Measurements from ENCODE around the gene REPIN1. TPM values are rescaled to one million over a fixed set of nuclear protein-coding genes. Genes with fewer than 3 reads are reported as not detected.

REPIN1 gene
- total RNA-seq, 1 experiment from 2014 or later = 106 TPM

GRCh38 chr7:150382123-150382843 lies 13.7 kb downstream of the REPIN1 start:
- ATAC-seq = no peak
- CTCF ChIA-PET = no interaction called here

More at GRCh38 chr7:150382123-150382843, 13.7 kb downstream of the REPIN1 start:
- BruUV-seq (replicated peaks) = no TSS peak
- Histone ChIP-seq H3K9me3 (ENCODE audit: control insufficient read depth in 1 of 2, insufficient read depth in 1 of 2, low read depth in 1 of 2, low read length in 2 of 2) (no peaks in the 10 kb centered on the region), H3K4me3 (replicated peaks in 1 of 2; ENCODE audit: low read depth in 1 of 2, low read length in 2 of 2) (no peak overlapping the region), H3K79me2 (ENCODE audit: insufficient read depth, low read length) (no peaks in the 10 kb centered on the region; the same call in 1 of the 2 replicates), H3K36me3 (ENCODE audit: control insufficient read depth in 1 of 2, insufficient read depth in 2 of 2, low read length in 2 of 2) (no peaks in the 10 kb centered on the region), H3K4me1 (ENCODE audit: control insufficient read depth in 1 of 2, insufficient read depth in 2 of 2, low read length in 2 of 2) (peaks cover 15 to 24% of the 10 kb centered on the region in 2 experiments), H3K27me3 (ENCODE audit: insufficient read depth, low read length) (no peaks in the 10 kb centered on the region), H4K20me1 (ENCODE audit: insufficient read depth) (no peaks in the 10 kb centered on the region), H3K9ac (ENCODE audit: low read length) (no peak overlapping the region), H3K9me2 (ENCODE audit: insufficient read depth) (no peaks in the 10 kb centered on the region), H3K27ac (ENCODE audit: low read depth, low read length) (no peak overlapping the region), H3K4me2 (ENCODE audit: low read length) (no peak overlapping the region), H2AFZ (ENCODE audit: low read depth, low read length, poor library complexity, severe bottlenecking) (no peak overlapping the region)
- POLR2A ChIA-PET = interaction anchor here (0.6 kb wide), 1 partner anchor 18 kb away, joined by 3 read pairs; no protein-coding TSS in a partner anchor
- intact Hi-C loops (cut with micrococcal nuclease) = no loop called here
- no peak for DNase-seq (ENCODE audit: low read depth, low spot score)
- RAD21 ChIA-PET (ENCODE audit: low non-redundant PET in 1 of 2, low total read pairs in 2 of 2, uncharacterized antibody in 2 of 2, unreplicated experiment in 2 of 2) = no interaction called here
- no peak for TF ChIP-seq REST (IDR thresholded peaks at IDR 0.05; ENCODE audit: low read depth)
- no peak for TF ChIP-seq YY1 (IDR thresholded peaks at IDR 0.05; ENCODE audit: extremely low read depth, insufficient replicate concordance, low read depth, low read length)
- TF ChIP-seq POLR2A (IDR thresholded peaks at IDR 0.05; ENCODE audit: borderline replicate concordance, extremely low read depth, insufficient read depth, insufficient read length) = no peak
- TF ChIP-seq CTCF (IDR thresholded peaks at IDR 0.05 in 2 of 3, conservative IDR thresholded peaks at IDR 0.05 in 1 of 3; ENCODE audit: borderline replicate concordance in 1 of 3, insufficient read depth in 1 of 3, low read depth in 2 of 3, low read length in 2 of 3) = no peak
- no peak for TF ChIP-seq EZH2 (IDR thresholded peaks at IDR 0.05)
- TF ChIP-seq SP1 (IDR thresholded peaks at IDR 0.05; ENCODE audit: low read depth) = no peak
- no peak for TF ChIP-seq CEBPB (IDR thresholded peaks at IDR 0.05; ENCODE audit: low read depth)
- TF ChIP-seq ELF1 (IDR thresholded peaks at IDR 0.05; ENCODE audit: borderline replicate concordance, low read depth) = no peak
- TF ChIP-seq MAX (IDR thresholded peaks at IDR 0.05) = no peak
- no peak for TF ChIP-seq TCF7L2 (IDR thresholded peaks at IDR 0.05; ENCODE audit: borderline replicate concordance, extremely low read depth, insufficient read depth, insufficient read length)
- TF ChIP-seq CBX3 (IDR thresholded peaks at IDR 0.05; ENCODE audit: low read depth) = no peak
- TF ChIP-seq ZBTB33 (IDR thresholded peaks at IDR 0.05; ENCODE audit: extremely low read depth, insufficient replicate concordance, low read length) = no peak
